ENCODE results near the gene CD248.

- TF ChIP-seq POLR2A (IDR thresholded peaks at IDR 0.05) (no peak), EP300 (IDR thresholded peaks at IDR 0.05) (no peak)
Observed at GRCh38 chr11:66363187-66363601, 46.4 kb upstream of the CD248 start.

All from stomach (tissue), 4 donors.